ENCODE data around the gene CARMIL1. TPM values are rescaled to one million over a fixed set of nuclear protein-coding genes. Genes with fewer than 3 reads are reported as not detected.

CARMIL1 gene
- polyA plus RNA-seq, 1 of the 3 experiments (the other 2 are of a cell fraction), result 1.7 TPM

GRCh38 chr6:25369036-25369432, 89.9 kb downstream of the CARMIL1 start:
- no peak for TF ChIP-seq RCOR1 (IDR thresholded peaks at IDR 0.05; ENCODE audit: low read length)
- no peak for TF ChIP-seq CHD2 (IDR thresholded peaks at IDR 0.05; ENCODE audit: low read length, partially characterized antibody)
- TF ChIP-seq NRF1 (IDR thresholded peaks at IDR 0.05; ENCODE audit: low read depth, low read length), result no peak
- DNase-seq, result no peak
- Histone ChIP-seq H3K4me1 (ENCODE audit: control insufficient read depth in 1 of 2, insufficient read depth in 2 of 2, low read depth in 1 of 2, low read length in 1 of 2) (no peaks in the 10 kb centered on the region; a peak in 1 of 4 replicates), H3K27ac (ENCODE audit: low read depth in 2 of 2, low read length in 1 of 2) (no peak overlapping the region), H2AFZ (ENCODE audit: low read depth) (no peak overlapping the region), H3K4me2 (no peak overlapping the region), H3K9me2 (no peaks in the 10 kb centered on the region), H3F3A (replicated peaks; ENCODE audit: insufficient read depth) (no peaks in the 10 kb centered on the region), H4K20me1 (ENCODE audit: insufficient read depth) (no peaks in the 10 kb centered on the region), H3K27me3 (ENCODE audit: insufficient read depth) (no peaks in the 10 kb centered on the region), H3K9ac (no peak overlapping the region), H3K4me3 (ENCODE audit: low read depth in 2 of 2, low read length in 1 of 2) (no peak overlapping the region), H3K9me3 (no peaks in the 10 kb centered on the region), H3K36me3 (replicated peaks in 1 of 2; ENCODE audit: control insufficient read depth in 1 of 2, insufficient read depth in 2 of 2, low read length in 1 of 2) (no peaks in the 10 kb centered on the region), H3K79me2 (ENCODE audit: insufficient read depth) (no peaks in the 10 kb centered on the region)
- POLR2A ChIA-PET, result no interaction called here
- WGBS (ENCODE audit: low lambda C conversion rate), result 93% methylated on average over 6 of the region's 6 CpGs
- CTCF ChIA-PET, result interaction anchor here (0.7 kb wide), 1 partner anchor 19 kb away, joined by 3 read pairs; no protein-coding TSS in a partner anchor

GRCh38 chr6:25369433-25370177, 90.4 kb downstream of the CARMIL1 start:
- no peak overlapping the region for H2AFZ ChIP-seq (ENCODE audit: low read depth)

More at GRCh38 chr6:25369433-25370177, 90.4 kb downstream of the CARMIL1 start:
- Histone ChIP-seq H3K9ac (no peak overlapping the region), H3K4me2 (no peak overlapping the region), H3K4me1 (ENCODE audit: control insufficient read depth in 1 of 2, insufficient read depth in 2 of 2, low read depth in 1 of 2, low read length in 1 of 2) (no peaks in the 10 kb centered on the region; a peak in 1 of 4 replicates), H3K27me3 (ENCODE audit: insufficient read depth) (no peaks in the 10 kb centered on the region), H3K9me2 (no peaks in the 10 kb centered on the region), H3K36me3 (replicated peaks in 1 of 2; ENCODE audit: control insufficient read depth in 1 of 2, insufficient read depth in 2 of 2, low read length in 1 of 2) (no peaks in the 10 kb centered on the region), H3K79me2 (ENCODE audit: insufficient read depth) (no peaks in the 10 kb centered on the region), H3F3A (replicated peaks; ENCODE audit: insufficient read depth) (no peaks in the 10 kb centered on the region), H3K27ac (ENCODE audit: low read depth in 2 of 2, low read length in 1 of 2) (no peak overlapping the region), H4K20me1 (ENCODE audit: insufficient read depth) (no peaks in the 10 kb centered on the region), H3K4me3 (ENCODE audit: low read depth in 2 of 2, low read length in 1 of 2) (no peak overlapping the region), H3K9me3 (no peaks in the 10 kb centered on the region)
- ChIA-PET CTCF (interaction anchor here (0.7 kb wide), 1 partner anchor 18 kb away, joined by 3 read pairs; no protein-coding TSS in a partner anchor), POLR2A (no interaction called here)
- TF ChIP-seq EP300 (IDR thresholded peaks at IDR 0.05; ENCODE audit: borderline replicate concordance in 1 of 2, low read depth in 1 of 2, low read length in 1 of 2), result no peak
- TF ChIP-seq IRF3 (IDR thresholded peaks at IDR 0.05; ENCODE audit: low read depth, low read length), result no peak
- no peak for TF ChIP-seq TAF1 (IDR thresholded peaks at IDR 0.05; ENCODE audit: borderline replicate concordance, low read depth, low read length)
- no peak for TF ChIP-seq FOSL2 (IDR thresholded peaks at IDR 0.05; ENCODE audit: borderline replicate concordance, low read depth)
- TF ChIP-seq CHD2 (IDR thresholded peaks at IDR 0.05; ENCODE audit: low read length, partially characterized antibody), result no peak
- no peak for TF ChIP-seq NRF1 (IDR thresholded peaks at IDR 0.05; ENCODE audit: low read depth, low read length)
- no peak for TF ChIP-seq SMC3 (IDR thresholded peaks at IDR 0.05; ENCODE audit: low read depth, low read length)
- no peak for TF ChIP-seq TEAD4 (IDR thresholded peaks at IDR 0.05; ENCODE audit: borderline replicate concordance, insufficient read depth)
- TF ChIP-seq MXI1 (IDR thresholded peaks at IDR 0.05; ENCODE audit: low read depth, low read length), result no peak
- no peak for TF ChIP-seq MEF2A (IDR thresholded peaks at IDR 0.05; ENCODE audit: borderline replicate concordance, low read depth)
- no peak for TF ChIP-seq FOXJ3 (CRISPR knock-in tag; IDR thresholded peaks at IDR 0.05)
- no peak for TF ChIP-seq MAX (IDR thresholded peaks at IDR 0.05; ENCODE audit: low read depth)
- no peak for TF ChIP-seq PBX3 (IDR thresholded peaks at IDR 0.05)
- no peak for TF ChIP-seq POLR2AphosphoS5 (IDR thresholded peaks at IDR 0.05; ENCODE audit: low read depth, low read length)
- TF ChIP-seq ZBTB33 (IDR thresholded peaks at IDR 0.05; ENCODE audit: borderline replicate concordance, low read depth), result no peak
- no peak for DNase-seq
- 90% methylated on average over 10 of the region's 10 CpGs for WGBS (ENCODE audit: low lambda C conversion rate)
